HG03571 (cell line): ENCODE data around the gene ZMYND8.
A peak's percentile ranks its signal among the peaks of the same experiment; 100 is the strongest.
"Not testable (repeated sequence)": the region's sequence is repeated elsewhere in the genome, so short reads cannot be mapped to it uniquely, and the experiment has no call there.

Experiments used
- ATAC-seq: cut with Tn5 transposase; IDR thresholded peaks from one replicate; pipeline ENCODE4 v1.9.1; 2021; ENCODE audit not compliant: unreplicated experiment

ZMYND8 gene

GRCh38 chr20:47271046-47271615, 85.4 kb downstream of the ZMYND8 start:
- no peak for ATAC-seq

DNA sequence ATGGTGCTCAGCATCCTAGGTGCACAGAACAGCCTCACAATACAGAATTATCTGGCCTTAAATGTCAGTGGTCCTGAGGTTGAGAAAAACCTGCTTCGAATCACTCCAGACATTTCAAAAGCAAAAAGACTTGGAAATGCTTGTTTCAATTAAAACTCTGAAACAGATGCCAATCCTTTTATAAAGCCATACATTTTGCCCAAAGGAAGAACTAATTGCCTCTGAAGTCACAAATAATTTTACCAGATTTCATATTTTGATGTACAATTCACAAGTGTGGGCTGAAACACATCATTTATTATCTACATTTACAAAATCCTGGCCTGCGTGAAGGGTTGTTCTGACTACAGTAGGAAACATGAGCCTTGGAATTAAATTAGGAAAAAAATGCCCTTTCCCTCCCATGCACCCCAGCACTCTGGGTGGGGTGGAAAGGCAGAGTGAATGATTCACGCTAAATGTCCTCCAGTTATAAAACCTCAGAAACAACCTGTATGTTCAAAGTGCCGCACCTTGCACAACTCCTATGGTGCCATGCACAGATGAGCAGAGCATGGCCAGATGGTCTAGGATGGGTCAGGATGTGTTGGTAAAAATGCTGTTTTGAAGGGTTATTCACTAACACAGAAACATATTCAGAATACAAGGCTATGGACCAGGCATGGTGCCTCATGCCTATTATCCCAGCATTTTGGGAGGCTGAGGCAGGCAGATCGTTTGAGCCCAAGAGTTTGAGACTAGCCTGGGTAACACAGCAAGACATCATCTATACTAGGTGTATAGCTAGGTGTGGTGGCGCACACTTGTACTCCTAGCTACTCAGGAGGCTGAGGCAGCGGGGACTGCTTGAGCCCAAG, 87.0 kb downstream of the ZMYND8 start:
- ATAC-seq: no peak

DNA sequence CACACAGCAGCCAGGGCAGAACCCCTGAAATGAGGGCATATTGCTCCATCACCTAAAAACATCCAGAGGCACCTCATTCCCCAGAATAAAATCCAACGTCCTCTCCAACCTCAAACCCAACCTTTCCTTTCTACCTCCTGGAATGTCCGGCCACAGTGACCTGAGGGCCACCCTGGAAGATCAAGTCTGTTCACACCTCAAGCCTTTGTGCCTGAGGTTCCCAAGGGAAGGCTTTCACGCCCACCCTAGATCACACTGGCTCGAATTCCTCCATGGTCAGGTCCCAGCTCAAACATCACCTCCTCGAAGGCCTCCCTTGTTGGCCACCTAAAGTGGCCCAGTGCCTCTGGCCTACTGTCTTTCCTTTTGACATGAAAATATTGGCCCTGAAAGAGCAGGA, 88.9 kb downstream of the ZMYND8 start:
- no peak for ATAC-seq

DNA sequence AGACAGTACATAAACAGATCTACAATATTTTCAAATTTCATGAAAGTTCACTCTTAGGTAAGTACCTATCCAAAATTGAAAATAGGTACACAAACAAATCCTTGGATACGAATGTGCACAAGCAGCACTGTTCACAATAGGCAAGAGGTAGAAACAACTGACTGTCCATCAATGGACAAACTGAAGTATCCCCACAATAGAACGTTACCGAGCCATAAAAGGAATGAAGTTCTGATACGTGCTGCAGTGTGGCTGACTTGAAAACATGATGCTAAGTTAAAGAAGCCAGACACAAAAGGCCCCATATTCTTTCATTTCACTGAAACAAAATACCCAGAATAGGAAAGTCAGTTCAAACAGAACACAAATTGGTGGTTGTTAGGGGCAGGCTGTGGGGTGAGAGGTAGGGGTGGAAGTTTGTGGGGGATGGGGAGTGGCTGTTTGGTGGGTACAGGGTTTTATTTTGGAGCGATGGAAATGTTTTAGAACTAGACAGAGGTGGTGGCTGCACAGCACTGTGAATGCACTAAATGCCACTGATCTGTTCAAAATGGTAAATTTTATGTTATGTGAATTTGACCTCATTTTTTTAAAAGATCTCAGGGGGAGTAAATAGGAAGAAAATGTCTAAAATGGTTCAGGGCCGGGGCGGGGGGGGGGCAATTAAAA, 89.5 kb downstream of the ZMYND8 start:
- no peak for ATAC-seq

DNA sequence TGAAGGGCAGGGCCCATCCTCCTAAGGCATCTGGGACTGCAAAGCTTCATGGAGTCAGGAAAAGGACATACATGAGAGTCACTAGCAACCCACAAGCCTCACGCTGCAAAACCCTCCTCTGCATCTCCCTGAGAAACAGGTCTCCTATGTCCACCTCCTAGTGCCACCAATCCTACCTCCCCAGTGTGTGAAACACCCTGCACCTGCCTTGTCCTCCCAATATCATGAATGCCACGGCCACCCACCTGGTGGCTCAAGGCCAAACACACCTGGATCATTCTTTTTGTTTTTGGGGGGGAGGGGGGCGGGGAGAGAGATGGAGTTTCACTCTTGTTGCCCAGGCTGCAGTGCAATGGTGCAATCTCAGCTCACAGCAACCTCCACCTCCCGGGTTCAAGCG, 90.5 kb downstream of the ZMYND8 start:
- no peak for ATAC-seq

DNA sequence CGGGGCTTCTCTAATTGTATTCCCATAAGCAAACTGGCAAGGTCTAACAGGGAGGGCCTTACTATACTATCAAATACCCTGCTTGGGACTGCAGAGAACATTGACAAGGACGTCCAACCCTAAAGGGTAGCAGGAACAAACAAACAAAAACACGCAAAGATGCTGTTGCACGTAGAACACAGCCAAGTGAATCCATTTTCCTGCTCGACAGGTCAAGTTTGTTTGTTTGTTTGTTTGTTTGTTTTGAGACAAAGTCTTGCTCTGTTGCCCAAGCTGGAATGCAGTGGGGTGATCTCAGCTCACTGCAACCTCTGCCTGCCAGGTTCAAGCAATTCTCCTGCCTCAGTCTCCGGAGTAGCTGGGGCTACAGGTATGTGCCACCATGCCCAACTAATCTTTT, 91.3 kb downstream of the ZMYND8 start:
- no peak for ATAC-seq

DNA sequence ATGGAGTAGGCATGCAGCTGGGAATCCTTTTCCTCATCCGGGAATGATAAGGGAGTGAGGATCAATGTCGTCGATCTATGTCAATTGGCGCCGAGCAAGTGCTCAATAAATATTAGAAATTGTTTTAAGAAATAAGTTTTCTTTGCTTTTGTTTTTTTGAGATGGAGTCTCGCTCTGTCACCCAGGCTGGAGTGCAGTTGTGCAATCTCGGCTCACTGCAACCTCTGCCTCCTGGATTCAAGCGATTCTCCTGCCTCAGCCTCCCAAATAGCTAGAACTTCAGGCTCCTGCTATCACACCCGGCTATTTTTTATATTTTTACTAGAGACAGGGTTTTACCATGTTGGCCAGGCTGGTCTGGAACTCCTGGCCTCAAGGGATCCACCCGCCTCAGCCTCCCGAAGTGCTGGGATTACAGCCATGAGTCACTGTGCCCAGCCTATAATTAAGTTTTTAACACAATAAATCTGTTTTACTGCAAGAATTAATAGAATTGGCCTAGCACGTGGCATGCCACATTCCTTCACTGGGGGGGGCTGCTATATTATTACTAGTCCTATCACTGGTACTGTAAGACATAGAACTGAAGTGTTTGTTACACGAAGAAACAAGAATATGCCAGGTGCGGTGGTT, 92.2 kb downstream of the ZMYND8 start:
- not testable (repeated sequence) for ATAC-seq

DNA sequence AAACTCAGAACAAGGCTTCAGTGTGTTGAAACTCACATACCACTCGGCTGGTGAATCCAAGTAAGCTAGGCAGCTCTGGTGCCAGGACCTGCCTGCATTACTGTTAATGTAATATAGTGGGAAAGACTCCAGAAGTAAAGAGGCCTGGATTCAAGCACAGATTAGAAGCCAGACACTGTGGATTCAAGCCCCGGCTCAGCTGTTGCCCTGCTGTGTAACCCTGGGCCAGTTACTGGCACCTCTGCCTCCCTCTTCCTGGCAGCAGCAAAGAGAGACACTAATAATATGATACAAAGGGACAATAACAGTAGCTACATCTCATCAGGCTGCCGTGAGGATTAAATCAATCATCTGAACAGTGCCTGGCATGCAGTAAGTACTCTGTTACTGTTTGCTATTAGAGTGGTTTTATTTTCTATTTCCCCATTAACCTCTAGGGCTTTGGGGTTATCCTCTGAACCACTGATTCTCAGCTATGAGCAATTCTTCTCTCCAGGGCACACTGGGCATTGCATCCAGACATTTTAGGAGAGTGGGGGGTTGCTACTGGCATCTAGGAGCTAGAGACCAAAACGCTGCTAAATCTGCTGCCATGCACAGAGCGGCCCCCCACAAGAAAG, 92.9 kb downstream of the ZMYND8 start:
- ATAC-seq: no peak

- no peak for ATAC-seq
These were observed 93.4 kb downstream of the ZMYND8 start for GRCh38 chr20:47263080-47263464.

- peak; percentile 29 for ATAC-seq
These were observed 94.0 kb downstream of the ZMYND8 start for GRCh38 chr20:47262365-47263013.

DNA sequence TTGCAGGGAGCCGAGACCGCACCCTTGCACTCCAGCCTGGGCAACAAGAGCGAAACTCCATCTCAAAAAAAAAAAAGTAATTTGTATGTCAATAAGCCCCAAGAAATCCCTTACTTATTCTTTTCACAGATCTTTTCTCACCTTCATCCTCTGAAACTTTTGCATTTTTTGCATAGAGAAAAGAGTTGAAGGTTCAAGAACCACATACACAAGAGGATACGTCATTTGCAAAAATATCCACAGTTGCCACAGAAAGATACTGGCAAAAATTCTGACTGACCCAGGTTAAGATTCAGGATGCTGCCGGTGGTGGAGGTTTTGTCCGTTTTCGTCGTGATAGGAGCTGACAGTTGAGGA, 94.5 kb downstream of the ZMYND8 start:
- ATAC-seq: no peak

- ATAC-seq: not testable (repeated sequence)
These were observed 95.2 kb downstream of the ZMYND8 start for GRCh38 chr20:47261161-47261774.

DNA sequence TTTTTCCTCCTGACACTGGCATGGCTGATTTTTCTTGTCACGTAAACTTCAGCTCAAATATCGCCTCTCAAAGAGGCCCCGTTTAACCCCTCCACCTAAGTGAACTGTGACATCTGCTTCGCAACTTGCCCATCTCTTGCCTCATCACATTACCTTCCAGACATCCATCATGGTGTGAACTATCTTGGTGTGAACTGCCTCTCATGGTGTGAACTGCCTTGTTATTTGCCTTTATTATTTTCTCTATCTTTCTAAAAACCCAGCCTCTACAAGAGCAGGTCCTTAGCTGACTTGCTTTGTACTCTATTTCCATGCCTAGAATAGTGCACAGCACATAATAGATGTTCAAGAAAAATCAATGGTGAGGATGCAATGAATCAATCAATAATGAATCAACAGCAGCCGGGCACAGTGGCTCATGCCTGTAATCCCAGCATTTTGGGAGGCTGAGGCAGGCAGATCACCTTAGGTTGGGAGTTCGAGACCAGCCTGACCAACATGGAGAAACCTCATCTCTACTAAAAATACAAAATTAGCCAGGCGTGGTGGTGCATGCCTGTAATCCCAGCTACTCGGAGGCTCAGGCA, 95.9 kb downstream of the ZMYND8 start:
- ATAC-seq: not testable (repeated sequence)

DNA sequence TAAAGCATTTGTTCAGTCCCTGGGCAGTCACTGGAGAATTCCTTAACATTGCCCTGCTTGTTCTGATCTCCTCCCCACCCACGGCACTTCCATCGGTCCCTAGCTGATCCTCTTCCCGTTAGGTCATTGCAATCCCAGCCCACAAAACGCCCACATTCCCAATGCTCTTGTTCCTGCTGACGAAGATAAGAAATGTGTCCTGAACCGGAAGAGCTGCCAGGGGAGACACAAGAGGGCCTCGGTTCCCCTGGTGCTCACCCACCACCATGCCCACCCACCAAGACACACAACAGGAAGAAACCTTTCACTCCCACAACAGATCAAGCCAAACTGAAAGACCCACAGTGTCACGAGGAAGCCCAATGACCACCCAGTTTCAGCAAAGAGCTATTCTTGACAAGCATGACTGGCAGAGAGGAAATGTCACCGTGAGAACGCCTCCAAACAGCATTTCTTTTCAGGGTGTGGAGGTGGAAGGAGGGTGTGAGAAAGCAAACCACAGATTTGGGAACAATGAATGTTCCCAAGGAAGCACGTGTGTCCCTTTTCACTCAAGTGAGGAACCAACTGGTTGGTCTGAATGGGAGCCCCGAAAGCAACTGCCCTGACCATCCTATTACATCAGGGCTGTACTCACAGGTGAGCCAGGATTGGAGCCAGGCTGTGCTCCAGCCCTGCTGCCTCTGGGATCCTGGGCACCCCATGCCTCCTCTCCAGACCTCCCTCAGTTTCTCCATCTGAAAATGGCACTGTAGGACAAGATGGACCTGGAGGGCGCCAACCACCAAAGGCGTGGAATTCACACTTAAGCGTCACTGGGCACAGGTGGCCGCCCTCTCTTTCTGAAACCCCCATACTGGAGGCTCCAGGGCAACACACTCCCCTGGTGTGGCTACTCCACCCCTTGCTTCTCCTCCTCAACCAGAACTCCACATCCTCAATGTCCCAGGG, 97.5 kb downstream of the ZMYND8 start:
- ATAC-seq: peak; percentile 39

- ATAC-seq: no peak
These were observed 98.7 kb downstream of the ZMYND8 start for GRCh38 chr20:47257771-47258170.

GRCh38 chr20:47257256-47257655, 99.2 kb downstream of the ZMYND8 start:
- no peak for ATAC-seq

GRCh38 chr20:47256668-47257236, 99.7 kb downstream of the ZMYND8 start:
- no peak for ATAC-seq

DNA sequence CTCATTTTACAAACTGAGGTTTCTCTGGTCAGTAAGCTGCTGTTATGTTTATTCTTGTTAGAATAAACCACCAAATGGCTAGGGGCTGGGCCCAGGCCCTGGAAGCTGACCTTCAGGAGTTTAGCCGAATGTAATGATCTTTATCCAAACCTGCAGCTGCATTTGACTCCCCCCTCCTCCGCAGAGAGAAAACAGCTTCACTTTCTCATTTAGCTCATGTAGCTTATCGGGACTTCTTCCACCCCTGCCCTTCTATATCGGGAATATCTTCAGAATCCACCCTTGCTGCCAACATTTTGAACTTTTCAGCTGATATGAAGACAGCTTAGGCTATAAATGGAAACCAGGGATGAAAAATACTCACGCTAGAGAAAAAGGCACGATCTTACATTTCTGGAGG, 102.6 kb downstream of the ZMYND8 start:
- no peak for ATAC-seq
